SU-DHL-6 (cell line): ENCODE data around the gene MYF5.
"Not testable (repeated sequence)": the region's sequence is repeated elsewhere in the genome, so short reads cannot be mapped to it uniquely, and the experiment has no call there.

Source experiments
- H2AFZ ChIP-seq: fragments of 200-600 bp; sonication (generic); 2 replicates; pipeline ENCODE4 v1.6.1; 2014; ENCODE audit warnings: low read depth, mild to moderate bottlenecking, moderate library complexity, mixed read lengths, antibody characterized with exemption, low read length; ENCODE audit not compliant: severe bottlenecking
- H3F3A ChIP-seq: fragments of 200-600 bp; shearing (Covaris generic); 2 replicates; pipeline ENCODE4 v1.6.0; 2016; ENCODE audit warnings: antibody characterized with exemption, mild to moderate bottlenecking; ENCODE audit not compliant: insufficient read depth
- H3K27ac ChIP-seq: fragments of 200-600 bp; sonication (generic); 2 replicates; pipeline ENCODE4 v1.5.1; 2016; ENCODE audit warnings: low read depth, mild to moderate bottlenecking, low read length, moderate library complexity, mixed read lengths
- H3K27me3 ChIP-seq: fragments of 200-600 bp; sonication (generic), shearing (Covaris generic); 2 replicates; pipeline ENCODE4 v1.6.0; 2014; ENCODE audit warnings: mild to moderate bottlenecking, low read length
- H3K36me3 ChIP-seq: fragments of 200-600 bp; sonication (generic); 2 replicates; pipeline ENCODE4 v1.6.1; 2014; ENCODE audit warnings: mild to moderate bottlenecking, low read length, mixed read lengths
- H3K4me2 ChIP-seq: fragments of 300-600, 200-600 bp; shearing (Covaris generic), sonication (generic); 2 replicates; pipeline ENCODE4 v1.6.0; 2014; ENCODE audit warnings: low read length, low read depth, mild to moderate bottlenecking; ENCODE audit not compliant: poor library complexity, severe bottlenecking
- H3K4me3 ChIP-seq: fragments of 200-600 bp; sonication (generic); 2 replicates; pipeline ENCODE4 v1.5.1; 2014; ENCODE audit warnings: antibody characterized with exemption, low read length, mild to moderate bottlenecking, mixed read lengths; ENCODE audit not compliant: insufficient read depth, poor library complexity, severe bottlenecking
- H3K79me2 ChIP-seq: fragments of 200-600 bp; sonication (generic); 2 replicates; pipeline ENCODE4 v1.6.1; 2014; ENCODE audit warnings: mild to moderate bottlenecking, low read length, moderate library complexity; ENCODE audit not compliant: insufficient read depth
- H3K9ac ChIP-seq: fragments of 200-600 bp; sonication (generic); 2 replicates; pipeline ENCODE4 v1.7.0; 2014; ENCODE audit warnings: mild to moderate bottlenecking, low read length
- H3K9me2 ChIP-seq: fragments of 200-600 bp; sonication (generic); replicated peaks from 2 replicates; pipeline ENCODE4 v1.6.1; 2014; ENCODE audit warnings: low read length; ENCODE audit not compliant: insufficient read depth
- H3K9me3 ChIP-seq: fragments of 200-600 bp; sonication (generic); 2 replicates; pipeline ENCODE4 v1.6.1; 2014; ENCODE audit warnings: low read length, mixed read lengths; ENCODE audit not compliant: insufficient read depth
- H4K20me1 ChIP-seq: fragments of 200-600 bp; sonication (generic); 2 replicates; pipeline ENCODE4 v1.6.1; 2014; ENCODE audit warnings: low read depth, mild to moderate bottlenecking, antibody characterized with exemption, low read length, moderate library complexity, mixed read lengths
- CTCF ChIP-seq: fragments of 200-600 bp; sonication (generic); IDR thresholded peaks from one replicate; pipeline ENCODE4 v1.5.1; 2017; ENCODE audit warnings: antibody characterized with exemption, mild to moderate bottlenecking, low read length, moderate library complexity; ENCODE audit not compliant: insufficient read depth, poor library complexity, severe bottlenecking
- EZH2phosphoT487 ChIP-seq: fragments of 200-600 bp; sonication (generic), shearing (Covaris generic); conservative IDR thresholded peaks from 2 replicates; pipeline ENCODE4 v1.6.1; 2018; ENCODE audit warnings: mild to moderate bottlenecking, antibody characterized with exemption, low read length, moderate library complexity, mixed read lengths

The MYF5 gene

GRCh38 chr12:80716696-80717469 lies at the start of gene MYF5:
Gene MYF5, plus strand, starts transcription at chr12:80716912. Its CDS starts 152 bp downstream, at chr12:80717064.
- Histone ChIP-seq H3K27me3 (no peaks in the 10 kb centered on the region), H3K9ac (no peak within 1 kb of the TSS), H3K4me2 (no peak within 1 kb of the TSS), H3K36me3 (no peaks in the 10 kb centered on the region), H3K9me2 (no peaks in the 10 kb centered on the region), H3K79me2 (no peaks in the 10 kb centered on the region), H4K20me1 (no peaks in the 10 kb centered on the region), H3F3A (no peaks in the 10 kb centered on the region), H3K4me3 (no peak within 1 kb of the TSS), H3K27ac (no peak within 1 kb of the TSS), H3K9me3 (no peaks in the 10 kb centered on the region), H2AFZ (no peak within 1 kb of the TSS)
- no peak for TF ChIP-seq CTCF
- no peak for TF ChIP-seq EZH2phosphoT487

- no peaks in the 10 kb centered on the region for H3F3A ChIP-seq
- H3K9me2 ChIP-seq: no peaks in the 10 kb centered on the region
- no peaks in the 10 kb centered on the region for H4K20me1 ChIP-seq
- H3K36me3 ChIP-seq: no peaks in the 10 kb centered on the region
- no peaks in the 10 kb centered on the region for H3K79me2 ChIP-seq
- no peak overlapping the region for H3K9ac ChIP-seq
- no peaks in the 10 kb centered on the region for H3K9me3 ChIP-seq
- no peak for TF ChIP-seq CTCF
- H3K4me2 ChIP-seq: no peak overlapping the region
- H3K4me3 ChIP-seq: no peak overlapping the region
- no peak overlapping the region for H3K27ac ChIP-seq
- no peak overlapping the region for H2AFZ ChIP-seq
- no peaks in the 10 kb centered on the region for H3K27me3 ChIP-seq
Observed at GRCh38 chr12:80670214-80670613, 46.5 kb upstream of the MYF5 start.

- not testable (repeated sequence) for H4K20me1 ChIP-seq, H3K79me2 ChIP-seq, H3F3A ChIP-seq, H3K27ac ChIP-seq, H3K9me2 ChIP-seq, H3K9me3 ChIP-seq, H2AFZ ChIP-seq, H3K27me3 ChIP-seq, H3K36me3 ChIP-seq, H3K9ac ChIP-seq, H3K4me2 ChIP-seq, H3K4me3 ChIP-seq
Observed at GRCh38 chr12:80676042-80676636, 40.6 kb upstream of the MYF5 start.

- no peaks in the 10 kb centered on the region for H3K79me2 ChIP-seq
- no peaks in the 10 kb centered on the region for H3K9me2 ChIP-seq
- TF ChIP-seq CTCF (no peak), EZH2phosphoT487 (no peak)
- no peaks in the 10 kb centered on the region for H3K9me3 ChIP-seq
- no peak overlapping the region for H3K9ac ChIP-seq
- H3K27me3 ChIP-seq: no peaks in the 10 kb centered on the region
- H3F3A ChIP-seq: no peaks in the 10 kb centered on the region
- H4K20me1 ChIP-seq: no peaks in the 10 kb centered on the region
- no peaks in the 10 kb centered on the region for H3K36me3 ChIP-seq
- no peak overlapping the region for H2AFZ ChIP-seq
- H3K4me2 ChIP-seq: no peak overlapping the region
- no peak overlapping the region for H3K4me3 ChIP-seq
- H3K27ac ChIP-seq: no peak overlapping the region
Observed at GRCh38 chr12:80676856-80677255, 39.9 kb upstream of the MYF5 start.
